UCSD-AML1 (cell line): ENCODE measurements around the gene CIT.
"Not testable (repeated sequence)": the region's sequence is repeated elsewhere in the genome, so short reads cannot be mapped to it uniquely, and the experiment has no call there.

Source experiments
- DNase-seq: peaks from one replicate; lab custom pipeline; 2025; ENCODE audit not compliant: unreplicated experiment; lab: John Stamatoyannopoulos, UW

CIT gene

DNA sequence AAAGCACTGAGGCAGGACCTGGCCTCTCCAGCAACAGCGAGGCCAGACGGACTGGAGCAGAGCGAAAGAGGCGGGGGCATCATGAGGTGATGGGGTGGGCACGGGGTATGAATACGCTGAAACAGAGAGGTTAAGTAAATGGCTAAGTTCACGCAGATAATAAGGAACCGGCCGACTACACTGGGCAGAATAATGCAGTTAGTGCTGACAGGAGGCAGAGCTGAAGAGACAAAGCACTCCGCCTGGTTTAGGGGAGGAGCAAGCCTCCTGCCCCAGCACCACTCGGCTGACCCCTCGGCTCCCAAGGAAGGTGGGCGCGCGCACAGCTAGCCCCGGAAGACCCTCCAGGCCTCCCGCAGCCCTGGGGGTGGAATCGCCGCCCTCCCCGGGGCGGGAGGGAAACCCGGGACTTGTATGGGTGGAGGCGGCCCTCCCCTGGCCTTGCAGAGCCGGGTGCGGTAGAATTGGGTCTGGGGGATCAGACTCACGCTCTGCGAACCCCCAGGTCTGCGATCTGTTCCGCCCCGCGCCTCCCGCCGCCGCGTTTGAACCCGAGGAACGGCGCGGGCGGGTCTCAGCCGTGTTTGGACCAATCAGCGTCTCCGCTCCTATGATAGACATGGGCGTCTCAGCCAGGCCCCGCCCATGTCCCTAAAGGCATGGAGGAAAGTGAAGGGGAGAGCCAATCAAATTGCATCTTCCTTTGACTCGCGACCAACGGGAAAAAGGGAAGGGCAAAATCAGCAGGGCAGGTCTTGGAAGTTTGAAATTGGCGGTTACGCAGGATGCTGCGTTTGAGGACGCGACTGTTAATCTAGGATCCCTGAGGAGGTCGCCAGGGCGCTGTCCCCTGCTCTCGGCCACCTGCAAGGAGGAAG, at the start of gene CIT:
CIT (minus strand) TSS at position 560 of the 878 bp plus-strand sequence. CDS start 1,152 bp downstream, outside the sequence.
- DNase-seq: peak; percentile 90

- DNase-seq: no peak
These were observed 48.1 kb upstream of the CIT start for GRCh38 chr12:119925269-119925668.

DNA sequence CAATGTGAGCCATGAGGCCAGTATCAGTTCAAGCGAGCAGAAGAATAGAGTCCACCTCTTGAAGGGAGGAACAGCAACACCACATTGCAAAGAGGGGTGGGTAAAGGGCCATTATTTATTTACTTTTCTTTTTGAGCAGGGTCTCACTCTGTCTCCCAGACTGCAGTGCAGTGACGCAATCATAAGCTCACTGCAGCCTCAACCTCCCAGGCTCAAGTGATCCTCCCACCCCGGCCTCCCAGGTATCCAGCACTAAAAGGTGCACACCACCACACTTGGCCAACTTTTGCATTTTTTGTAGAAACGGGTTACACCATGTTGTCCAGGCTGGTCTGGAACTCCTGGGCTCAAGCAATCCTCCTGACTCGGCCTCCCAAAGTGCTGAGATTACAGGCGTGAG, 42.9 kb upstream of the CIT start:
- DNase-seq: no peak

DNA sequence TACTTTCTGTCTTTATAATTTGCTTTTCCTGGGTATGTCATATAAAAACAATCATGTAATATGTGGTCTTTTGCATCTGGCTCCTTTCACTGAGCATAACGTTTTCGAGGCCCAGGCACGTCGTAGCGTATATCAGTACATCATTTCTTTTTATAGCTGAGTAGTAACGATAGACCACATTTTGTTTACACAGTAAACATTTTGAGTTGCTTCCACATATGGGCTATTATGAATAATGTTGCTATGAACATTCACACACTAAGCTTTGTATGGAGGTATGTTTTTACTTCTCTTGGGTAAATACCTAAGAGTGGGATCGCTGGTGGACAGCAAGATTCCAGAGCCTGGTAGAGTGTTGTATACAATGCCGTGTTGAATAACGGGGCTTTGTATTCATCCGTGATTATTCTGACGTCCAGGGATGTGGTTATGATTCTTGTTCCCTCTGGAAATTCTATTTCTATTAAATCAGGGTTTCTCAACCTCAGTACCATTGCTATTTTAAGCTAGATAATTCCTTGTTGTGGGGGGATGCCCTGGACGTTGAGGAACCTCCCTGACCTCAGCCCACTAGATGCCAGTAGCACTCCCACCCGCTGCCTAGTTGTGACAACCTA, 38.9 kb upstream of the CIT start:
- DNase-seq: no peak

DNA sequence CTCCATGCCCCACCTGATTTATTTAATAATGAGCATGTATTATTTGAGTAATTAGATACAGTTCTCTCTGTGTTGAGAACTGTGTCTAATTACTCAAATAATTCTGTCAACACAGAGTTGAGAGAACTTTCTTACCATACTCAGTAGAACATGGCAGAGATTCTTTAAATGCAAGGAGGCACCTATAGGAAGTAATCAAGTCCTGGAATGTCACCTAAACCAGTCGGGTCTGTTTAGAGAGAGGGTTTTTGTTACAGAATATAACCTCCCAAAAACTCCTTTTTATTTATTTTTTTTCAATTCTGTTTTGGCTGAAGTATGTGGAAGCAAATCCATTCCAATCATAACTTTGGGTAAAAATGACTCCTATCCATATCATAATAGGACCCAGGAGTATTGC, 37.5 kb upstream of the CIT start:
- no peak for DNase-seq

DNA sequence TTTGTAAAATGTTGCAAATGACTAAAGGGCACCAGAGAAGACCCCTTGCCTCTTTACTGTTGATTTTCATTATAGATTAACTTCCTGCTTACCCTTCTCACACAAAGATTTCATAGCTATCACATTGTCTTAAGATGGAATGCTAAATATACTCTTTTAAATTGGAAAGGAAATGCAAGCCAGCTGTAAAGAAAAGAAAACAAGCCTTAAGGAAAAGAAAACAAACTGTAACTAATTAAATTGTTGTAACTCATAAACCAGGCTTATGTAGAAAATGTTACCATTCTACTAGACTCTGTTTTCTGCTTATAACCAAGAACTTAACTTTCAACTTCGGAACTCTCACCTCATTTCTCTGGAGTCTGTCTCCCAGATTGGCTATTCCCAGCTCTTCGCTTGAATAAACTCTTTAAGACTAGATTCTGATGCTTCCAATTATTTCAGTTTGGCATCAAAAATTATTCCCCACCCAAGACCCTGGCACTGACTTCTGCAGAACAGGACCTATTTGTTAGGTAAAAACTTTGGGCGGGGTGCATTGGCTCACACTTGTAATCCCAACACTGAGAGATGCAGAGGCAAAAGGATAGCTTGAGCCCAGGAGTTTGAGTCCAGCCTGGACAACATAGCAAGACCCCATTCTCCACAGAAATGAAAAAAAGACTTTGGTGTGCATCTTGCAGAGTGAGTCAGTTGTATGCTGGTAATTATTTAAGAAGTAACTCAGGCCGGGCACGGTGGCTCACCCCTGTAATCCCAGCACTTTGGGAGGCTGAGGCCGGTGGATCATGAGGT, 36.6 kb upstream of the CIT start:
- no peak for DNase-seq

GRCh38 chr12:119911182-119911581, 34.1 kb upstream of the CIT start:
- no peak for DNase-seq

GRCh38 chr12:119910586-119910985, 33.5 kb upstream of the CIT start:
- DNase-seq: no peak

DNA sequence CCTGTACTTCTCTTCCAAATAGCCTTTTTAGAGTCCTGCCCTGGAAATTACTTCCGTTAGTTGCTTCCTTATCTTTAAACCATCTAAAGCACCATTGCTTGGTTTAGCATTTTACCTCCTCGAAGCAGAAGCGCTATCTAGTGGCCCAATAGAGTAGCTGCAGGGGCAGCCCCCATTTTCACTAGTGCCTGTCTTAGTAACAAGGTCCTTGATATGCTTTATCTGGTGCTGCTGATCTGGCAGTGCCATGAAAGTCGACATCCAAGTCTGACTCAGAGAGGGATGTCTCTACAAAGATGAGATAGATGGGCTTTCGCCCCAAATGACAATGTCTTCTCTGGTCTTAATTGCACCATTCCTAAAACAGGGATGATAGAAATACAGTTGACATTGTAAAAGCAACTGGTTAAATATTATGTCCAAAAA, 25.0 kb upstream of the CIT start:
- DNase-seq: peak; percentile 41

- no peak for DNase-seq
These were observed 24.6 kb upstream of the CIT start for GRCh38 chr12:119901670-119902069.

GRCh38 chr12:119894916-119895315, 17.8 kb upstream of the CIT start:
- no peak for DNase-seq

GRCh38 chr12:119892611-119893010, 15.5 kb upstream of the CIT start:
- not testable (repeated sequence) for DNase-seq

DNA sequence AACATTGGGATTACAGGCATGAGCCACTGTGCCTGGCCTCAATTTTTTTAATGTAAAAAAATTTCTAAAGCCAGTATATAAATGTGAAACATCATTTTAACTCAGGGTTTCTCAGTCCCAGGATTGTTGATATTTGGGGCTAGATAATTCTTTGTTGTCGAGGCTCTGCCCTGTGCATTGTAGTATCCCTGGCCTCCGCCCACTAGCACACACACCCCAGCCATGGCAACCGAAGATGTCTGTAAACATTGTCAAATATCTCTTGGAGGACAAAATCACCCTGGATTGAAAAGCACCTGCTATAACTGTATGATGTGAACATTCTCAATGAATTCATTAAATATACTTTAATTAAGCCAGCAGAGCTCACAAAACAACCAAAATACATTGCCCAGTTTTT, 8.4 kb upstream of the CIT start:
- no peak for DNase-seq

DNA sequence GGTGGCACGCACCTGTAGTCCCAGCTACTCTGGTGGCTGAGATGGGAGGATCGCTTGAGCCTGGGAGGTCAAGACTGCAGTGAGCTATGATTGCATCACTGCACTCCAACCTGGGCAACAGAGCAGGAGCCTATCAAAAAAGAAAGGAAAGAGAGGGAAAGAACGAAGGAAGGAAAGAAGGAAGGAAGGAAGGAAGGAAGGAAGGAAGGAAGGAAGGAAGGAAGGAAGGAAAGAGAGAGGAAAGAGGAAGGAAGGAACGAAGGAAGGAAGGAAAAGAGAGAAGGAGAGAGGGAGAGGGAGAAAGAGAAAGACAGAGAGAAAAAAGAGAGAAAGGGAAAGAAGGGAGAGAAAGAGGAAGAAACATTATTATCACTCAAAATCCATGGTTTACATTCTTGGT, 6.7 kb upstream of the CIT start:
- not testable (repeated sequence) for DNase-seq

DNA sequence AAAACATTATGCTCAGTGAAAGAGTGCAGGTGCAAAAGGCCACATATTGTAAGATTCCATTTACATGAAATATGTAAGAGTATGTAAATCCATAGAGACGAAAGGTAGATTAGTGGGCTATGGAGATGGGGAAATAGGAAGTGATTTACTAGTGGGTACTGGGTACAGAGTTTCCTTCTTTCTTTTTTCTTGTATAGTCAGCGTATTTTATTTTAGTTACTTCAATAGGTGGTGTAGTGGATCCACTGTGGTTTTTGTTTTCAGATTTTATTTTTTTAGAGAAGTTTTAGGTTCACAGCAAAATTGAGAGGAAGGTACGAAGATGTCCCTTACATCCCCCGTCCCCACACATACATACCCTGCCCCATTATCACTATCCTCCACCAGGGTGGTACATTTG, 6.1 kb upstream of the CIT start:
- no peak for DNase-seq

- no peak for DNase-seq
These were observed 474 bp upstream of the CIT start for GRCh38 chr12:119877639-119877948.

GRCh38 chr12:119870457-119870856, 6.7 kb downstream of the CIT start:
- DNase-seq: no peak

- no peak for DNase-seq
These were observed 7.4 kb downstream of the CIT start for GRCh38 chr12:119869720-119870119.

- DNase-seq: no peak
These were observed 8.1 kb downstream of the CIT start for GRCh38 chr12:119868992-119869391.

GRCh38 chr12:119864591-119864990, 12.5 kb downstream of the CIT start:
- DNase-seq: no peak

DNA sequence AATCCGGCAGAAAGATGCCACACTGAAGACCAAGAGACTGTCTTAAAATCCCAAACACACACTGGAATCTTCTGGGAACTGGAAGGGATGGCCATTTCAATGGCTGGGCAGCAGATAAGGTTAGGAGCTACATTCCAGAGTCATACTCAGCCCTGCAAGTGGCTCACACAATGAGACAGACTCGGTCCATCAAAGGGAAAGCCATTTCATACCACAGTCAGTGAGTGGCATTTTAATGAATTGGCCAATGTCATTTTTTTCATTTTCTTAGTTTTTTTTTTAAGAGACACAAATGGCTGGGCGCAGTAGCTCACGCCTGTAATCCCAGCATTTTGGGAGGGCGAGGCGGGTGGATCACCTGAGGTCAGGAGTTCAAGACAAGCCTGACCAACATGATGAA, 17.9 kb downstream of the CIT start:
- DNase-seq: no peak

DNA sequence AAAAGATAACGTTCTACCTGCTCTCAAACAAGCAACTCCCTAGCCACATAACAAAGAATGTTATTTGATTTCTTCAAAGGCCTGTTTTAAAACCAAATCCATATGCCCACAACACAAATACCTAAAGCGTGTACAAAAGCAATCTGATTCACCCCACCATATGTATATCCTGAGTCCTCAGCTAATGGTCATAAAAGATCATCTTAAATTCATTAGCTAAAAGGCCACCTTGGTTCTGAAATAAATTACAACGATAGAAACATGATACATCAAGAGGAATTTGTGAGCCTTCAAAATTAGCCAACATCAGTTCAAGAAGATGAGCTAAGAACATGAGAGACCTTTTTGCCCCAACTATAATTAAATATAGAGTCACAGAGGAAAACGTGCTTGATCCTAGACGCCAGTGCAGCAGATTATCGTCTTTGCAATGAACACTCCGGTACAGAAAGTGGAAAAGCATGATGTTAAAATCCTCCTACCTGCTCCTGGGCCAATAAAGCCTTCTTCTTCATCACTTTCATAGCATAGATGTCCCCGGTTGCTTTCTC, 20.0 kb downstream of the CIT start:
- no peak for DNase-seq
